ENCODE measurements around the gene TMEM63C.

TMEM63C gene, protein sequence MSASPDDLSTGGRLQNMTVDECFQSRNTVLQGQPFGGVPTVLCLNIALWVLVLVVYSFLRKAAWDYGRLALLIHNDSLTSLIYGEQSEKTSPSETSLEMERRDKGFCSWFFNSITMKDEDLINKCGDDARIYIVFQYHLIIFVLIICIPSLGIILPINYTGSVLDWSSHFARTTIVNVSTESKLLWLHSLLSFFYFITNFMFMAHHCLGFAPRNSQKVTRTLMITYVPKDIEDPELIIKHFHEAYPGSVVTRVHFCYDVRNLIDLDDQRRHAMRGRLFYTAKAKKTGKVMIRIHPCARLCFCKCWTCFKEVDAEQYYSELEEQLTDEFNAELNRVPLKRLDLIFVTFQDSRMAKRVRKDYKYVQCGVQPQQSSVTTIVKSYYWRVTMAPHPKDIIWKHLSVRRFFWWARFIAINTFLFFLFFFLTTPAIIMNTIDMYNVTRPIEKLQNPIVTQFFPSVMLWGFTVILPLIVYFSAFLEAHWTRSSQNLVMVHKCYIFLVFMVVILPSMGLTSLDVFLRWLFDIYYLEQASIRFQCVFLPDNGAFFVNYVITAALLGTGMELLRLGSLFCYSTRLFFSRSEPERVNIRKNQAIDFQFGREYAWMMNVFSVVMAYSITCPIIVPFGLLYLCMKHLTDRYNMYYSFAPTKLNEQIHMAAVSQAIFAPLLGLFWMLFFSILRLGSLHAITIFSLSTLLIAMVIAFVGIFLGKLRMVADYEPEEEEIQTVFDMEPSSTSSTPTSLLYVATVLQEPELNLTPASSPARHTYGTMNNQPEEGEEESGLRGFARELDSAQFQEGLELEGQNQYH

DNA sequence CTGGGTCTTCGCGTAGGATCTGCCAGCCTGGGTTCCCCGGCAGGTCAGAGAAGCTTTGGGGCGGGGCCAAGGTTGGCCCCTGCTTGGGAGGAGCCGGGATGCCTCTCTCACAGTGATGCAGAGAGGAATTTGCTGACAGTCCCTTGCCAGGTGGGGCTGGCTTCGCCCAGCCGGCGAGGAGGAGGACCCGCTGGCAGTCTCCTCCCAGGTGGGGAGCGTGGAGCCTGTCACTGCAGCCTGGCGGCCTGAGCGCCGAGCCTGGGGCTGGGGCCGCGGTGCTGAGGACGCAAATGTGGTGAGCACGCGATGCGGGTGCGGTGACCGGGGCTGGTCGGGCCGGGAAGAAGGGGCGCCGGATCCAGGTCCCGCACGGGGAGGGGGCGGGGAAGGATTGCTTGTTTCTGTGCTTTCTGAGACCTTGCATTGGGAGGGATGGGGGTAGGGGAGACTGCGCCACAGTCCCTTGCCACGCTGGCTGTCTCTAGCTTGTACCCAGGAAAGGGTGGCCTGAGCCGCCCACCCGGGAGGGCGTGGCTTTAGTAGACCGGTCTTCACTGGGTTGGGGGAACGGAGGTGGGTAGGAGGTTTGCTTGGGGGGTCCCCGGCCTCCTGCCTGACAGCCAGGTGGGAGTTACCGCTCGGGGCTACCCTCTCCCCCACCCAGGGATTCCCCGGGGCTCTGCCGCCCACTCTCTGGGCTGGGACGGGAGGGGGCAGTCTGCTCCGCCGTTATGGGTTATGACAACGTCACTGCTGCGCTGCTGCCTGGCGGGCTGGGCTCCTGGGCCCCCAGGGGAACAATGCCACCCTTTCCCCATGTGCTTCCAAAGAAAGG, at the start of gene TMEM63C:
TSS of gene TMEM63C (plus strand) at position 196 of the 835 bp plus-strand sequence. CDS start 37,016 bp downstream, outside the sequence.
- DNase-seq (ENCODE audit: low spot score) = no peak

DNA sequence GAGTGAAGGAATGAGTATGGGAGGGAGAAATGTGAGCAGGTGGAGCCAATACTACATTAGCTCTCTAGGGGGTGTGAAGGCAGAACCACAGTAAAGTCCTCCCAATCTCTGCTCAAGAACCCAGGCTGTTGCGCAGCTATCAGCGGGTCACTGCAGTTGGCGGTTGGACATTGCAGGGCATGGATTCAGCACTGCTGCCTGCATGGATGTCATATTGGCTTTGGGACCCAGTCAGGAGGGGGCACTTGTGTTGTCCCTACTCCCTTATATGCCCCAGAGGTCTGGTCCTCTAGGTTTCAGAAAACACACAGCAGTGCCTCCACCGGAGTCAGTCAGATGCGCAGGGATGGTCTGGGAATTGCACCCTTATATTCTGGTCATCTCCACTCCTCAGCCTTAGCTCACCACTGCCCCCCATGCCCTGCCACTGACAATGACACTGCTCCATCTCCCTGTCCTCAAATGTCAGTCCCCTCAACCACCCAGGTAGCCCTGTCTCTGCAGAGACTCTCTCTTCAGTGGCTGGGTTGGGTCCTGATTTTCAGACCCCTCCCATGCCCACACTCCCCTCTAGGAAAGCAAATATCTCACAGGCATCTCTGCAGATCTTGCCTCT, 49.6 kb upstream of the TMEM63C start:
- no peak for DNase-seq (ENCODE audit: low spot score)

DNA sequence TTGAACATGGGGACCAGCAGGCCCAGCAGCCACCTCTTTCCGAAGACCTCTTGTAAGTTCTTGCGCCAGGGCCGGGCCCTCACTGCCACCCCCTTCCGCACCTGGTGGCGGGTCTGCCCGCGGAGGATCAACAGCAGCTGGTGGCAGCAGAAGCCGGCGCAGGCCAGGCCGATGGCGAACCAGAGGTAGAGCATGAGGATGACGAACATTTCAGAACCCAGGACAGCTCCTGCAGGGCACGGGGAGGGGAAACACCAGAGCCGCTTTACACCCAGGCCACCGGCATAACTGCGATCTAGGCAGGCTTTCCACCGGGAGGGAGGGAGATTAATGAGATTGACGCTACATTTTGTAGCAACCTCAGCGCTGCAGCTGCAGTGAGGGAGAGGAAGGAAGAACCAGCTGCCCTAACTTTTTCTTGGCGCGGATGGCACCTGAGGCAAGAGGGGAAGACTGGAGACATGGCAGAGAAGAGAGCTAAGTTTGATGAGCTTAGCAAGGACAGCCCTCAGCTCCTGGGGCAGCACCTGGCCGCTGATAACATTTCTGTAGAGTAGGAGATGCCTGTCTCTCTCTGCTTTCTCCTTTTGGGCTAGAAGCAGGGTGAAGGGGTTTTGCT, 47.8 kb upstream of the TMEM63C start:
- no peak for DNase-seq (ENCODE audit: low spot score)

DNA sequence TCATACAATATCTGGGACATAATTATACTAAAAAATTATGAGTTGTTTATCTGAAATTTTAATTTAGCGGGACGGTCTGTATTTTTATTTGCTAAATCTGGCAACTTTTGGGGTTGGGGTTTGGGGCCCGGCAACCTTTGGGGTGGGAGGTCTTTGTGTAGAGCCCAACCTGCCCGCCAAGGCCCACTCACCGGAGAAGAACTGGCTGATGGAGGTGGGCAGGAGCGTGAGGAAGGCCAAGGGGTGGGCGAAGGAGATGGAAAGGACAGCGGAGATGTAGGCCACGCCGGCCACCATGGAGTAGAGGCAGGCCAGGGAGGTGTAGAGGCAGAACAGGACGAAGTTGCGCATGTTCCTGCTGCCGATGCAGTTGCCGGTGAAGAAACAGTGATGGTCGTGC, 42.6 kb upstream of the TMEM63C start:
- DNase-seq (ENCODE audit: low spot score) = no peak

DNA sequence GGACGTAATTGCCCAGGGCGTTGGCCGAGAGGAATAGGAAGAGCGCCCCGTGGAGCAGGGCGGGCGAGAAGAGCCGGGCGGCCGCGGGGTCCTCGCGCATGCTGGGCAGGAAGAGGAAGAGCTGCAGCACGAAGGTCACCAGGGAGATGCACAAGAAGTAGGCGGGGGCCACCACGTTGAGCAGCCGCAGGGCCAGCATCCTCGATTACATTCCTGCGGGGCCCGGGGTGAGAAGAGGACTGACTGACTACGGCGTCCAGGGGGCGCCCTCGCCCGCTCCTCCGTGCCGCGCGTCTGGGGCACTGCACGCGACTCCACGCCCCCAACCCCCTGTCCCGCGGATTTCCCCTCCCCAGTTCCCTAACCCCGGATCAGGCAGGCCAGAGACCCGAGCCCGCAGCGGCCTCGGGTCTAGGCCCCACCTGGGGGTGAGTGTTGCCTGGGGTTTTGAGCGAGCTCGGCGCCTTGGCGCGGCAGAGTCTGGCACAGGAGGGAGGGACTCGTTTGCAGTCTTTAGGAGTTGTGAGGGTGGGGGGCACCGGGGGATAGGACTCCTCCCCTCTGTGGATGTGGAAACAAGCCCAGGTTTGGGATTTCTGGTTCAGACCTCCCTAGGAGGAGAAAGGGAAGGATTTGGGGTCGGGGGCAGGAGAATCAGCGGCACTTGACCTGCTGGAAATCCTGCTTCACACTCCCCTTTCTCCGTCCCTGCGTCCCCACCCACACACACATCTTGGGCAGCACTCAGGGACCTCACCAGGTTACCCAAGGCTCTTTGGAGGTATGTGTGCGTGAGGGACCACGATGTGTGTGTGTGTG, 41.8 kb upstream of the TMEM63C start:
- DNase-seq (ENCODE audit: low spot score) = no peak

DNA sequence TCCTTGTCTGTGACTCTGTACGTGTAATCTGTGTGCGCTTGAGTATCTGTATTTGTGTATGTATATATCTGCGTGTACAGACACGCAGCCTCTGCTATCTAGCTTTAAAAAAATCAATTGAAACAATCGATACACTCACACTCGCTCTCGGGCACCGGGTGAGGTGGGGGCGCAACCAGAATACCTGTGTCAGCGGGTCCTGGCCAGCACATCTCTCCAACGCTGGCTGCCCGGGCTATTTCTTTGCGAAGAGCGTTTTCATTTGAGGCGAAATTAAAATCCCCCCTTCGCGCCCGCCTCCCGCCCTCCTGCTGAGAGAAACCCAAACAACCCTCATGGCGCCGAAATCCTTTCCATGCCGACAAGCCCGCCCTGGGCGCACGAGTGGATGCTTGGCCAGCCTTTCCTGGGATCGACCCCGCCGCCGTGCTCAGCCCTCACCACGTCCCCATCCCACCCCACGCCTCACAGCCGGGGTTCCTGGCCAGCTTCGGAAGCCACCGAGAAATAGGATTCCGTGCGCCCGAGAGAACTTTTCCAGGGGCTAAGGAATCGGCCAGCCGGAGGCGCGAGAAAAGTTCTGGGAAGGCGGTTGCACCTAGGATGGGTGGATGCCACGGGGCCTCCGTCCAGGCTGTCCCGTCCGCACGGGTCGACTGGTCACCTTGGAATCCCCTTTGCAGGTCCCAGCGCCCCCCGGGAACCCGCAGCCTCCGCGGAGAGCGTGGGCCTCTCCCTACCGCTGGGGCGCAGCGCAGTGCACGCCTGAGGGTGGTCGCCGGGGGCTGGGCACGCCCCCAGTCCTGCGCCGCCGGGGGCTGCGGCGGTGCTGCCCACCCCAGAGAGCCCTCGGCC, 41.0 kb upstream of the TMEM63C start:
- DNase-seq (ENCODE audit: low spot score) = no peak

DNA sequence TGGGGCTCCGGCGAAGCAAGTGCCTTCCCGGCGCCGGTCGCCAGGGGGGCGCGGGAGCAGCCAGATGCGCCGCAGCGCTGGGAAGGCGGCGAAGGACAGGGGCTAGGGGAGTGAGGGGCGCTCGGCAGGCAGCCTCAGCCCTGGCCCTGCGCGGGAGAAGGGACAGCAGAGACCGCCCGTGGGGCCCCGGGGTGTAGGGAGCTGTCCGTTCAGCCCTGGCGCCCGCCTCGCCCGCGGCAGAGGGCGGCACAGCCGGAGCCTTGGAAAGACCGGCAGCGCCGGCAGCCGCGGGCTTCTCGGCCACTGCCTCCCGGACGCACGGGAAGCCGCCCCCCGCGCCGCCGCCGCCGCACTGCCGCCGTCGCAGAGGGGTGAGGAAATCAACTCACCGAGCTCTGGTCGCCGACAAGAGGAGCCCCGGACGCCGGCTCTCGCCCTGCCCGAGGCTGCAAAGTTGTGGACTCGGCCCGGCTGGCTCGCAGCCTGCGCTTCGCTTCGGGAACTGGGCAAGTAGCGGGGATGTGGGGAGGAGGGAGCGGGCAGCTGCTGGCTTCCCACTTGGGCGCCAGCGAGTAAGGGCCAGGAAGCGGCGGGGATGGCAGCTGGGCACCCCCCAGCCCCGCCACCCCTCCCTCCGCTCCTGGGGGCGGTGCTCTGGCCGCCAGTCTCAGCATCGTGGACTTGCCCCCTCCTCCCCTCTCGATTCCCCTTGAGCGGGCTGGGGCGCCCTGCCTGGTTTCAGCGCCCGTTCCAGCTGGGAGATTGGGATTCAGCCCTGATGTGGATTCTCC, 40.2 kb upstream of the TMEM63C start, which contains the start of gene ZDHHC22:
TSS of gene ZDHHC22 (minus strand) at position 578 of the 791 bp plus-strand sequence. CDS start 2,053 bp downstream, outside the sequence.
- DNase-seq (ENCODE audit: low spot score) = no peak

DNA sequence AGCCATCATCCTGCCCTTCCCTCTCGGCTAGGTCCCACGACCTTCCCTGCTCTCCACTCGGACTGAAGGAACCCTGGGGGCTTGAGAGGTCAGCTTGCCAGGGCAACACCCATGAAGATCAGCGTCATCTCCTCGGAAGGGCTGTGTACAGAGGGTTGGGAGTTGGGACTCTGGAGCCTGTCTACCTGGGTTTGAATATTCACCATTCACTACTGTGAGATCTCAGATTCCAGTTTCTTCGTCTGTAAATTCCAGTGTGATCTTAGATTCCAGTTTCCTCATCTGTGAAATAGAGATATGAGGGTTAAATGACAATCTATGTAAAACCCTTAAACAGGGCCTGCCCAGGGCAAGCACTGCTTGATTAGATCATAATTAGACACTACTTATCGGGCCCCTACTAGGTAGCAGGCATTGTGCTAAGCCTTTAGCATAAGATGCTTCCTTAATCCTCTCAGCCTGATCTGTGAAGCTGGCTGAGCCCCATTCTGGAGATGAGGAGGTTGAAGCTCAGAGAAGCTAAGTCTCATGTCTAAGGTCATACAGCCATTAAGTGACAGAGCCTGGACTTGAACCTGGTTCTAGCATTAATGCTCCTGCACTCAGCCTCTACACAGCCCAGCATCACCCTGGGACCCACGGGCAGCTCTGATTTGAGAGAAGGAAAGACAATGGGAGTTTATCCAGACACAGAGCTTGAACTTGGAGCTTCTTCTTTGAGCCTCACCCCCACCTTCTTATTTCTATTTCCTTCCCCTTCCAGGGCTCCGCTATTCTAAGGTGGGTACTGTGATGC, 39.4 kb upstream of the TMEM63C start:
- DNase-seq (ENCODE audit: low spot score) = no peak

DNA sequence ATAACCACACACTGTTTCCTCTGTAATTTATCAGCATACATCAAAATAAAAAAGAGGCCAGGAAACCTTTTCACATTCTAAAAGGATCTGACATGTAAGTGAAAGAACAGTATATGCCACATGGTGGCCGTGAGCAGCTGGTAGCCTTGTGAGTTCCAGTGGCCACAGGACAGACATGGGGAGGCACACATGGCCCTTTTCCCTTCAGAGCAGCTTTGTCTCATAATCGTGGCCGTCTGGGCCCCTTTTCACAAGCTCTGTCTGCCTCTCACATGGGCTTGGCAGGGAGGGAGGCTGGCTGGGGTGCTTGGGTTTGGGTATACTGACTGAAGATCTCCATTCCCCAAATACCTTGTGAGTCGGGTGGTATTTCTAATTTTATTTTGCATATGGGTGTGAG, 38.5 kb upstream of the TMEM63C start:
- no peak for DNase-seq (ENCODE audit: low spot score)

DNA sequence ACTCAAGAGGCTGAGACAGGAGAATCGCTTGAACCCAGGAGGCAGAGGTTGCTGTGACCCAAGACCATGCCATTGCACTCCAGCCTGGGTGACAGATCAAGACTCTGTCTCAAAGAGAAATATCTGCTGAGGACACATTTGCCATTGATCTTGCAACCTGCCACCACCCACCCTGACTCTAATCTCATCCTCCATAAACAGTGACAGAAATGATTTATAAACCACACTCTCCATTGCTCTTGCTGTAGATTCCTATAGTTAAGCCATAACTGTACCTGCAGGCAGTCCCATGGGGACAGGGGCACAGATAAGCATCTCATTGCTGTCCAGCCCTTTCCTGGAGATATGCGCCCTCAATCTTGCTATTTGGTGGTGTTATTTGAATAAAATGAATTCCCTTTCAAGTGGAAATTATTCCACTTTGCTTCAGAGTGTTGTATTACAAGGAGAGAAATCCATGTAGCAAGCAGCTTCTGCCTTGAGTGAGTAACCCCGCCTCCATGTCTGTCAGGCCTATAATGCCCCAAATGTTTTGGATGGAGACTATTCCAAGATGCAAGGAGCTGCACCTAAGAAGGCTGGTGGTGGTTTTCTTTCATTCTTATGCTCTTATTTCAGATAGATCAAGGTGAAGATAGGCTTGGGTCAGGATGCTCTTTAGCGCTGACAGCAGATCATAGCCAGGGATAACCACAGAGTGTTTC, 37.0 kb upstream of the TMEM63C start:
- DNase-seq (ENCODE audit: low spot score) = no peak

DNA sequence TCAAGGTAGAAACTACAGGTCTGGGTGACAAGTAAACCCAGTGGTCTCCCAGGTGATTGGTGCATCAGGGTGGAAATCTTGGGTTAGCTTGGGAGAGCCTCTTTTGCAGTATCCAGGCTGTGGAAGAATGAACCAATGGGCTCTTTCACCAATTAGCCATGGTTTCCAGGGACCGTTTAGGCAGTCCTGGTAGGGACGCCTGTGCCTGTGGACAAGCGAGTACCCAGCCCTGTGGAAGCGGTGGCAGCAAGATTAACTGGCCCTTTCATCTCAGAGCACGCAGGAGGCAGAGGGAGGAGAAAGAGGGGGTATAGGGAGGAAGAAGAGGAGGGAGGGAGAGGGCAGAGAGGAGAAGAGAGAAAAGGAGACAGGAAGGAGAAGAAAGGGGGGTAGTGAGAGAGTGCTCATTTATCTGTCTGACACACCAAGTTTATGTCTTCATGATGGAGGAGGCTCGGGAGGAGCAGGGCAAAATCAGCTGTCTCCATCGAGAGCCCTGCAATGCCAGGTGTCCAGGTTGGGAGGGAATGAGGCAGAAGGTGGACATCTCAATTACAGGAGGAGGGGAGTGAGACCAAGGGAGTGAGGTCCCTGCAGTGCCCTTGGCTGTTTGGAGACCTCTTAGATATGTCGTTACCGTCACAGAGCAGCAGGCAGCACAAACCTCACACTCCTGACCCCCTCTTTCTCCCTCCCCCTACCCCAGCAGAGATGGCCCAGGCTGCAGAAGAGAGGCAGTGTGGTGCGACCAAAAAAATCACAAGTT, 35.4 kb upstream of the TMEM63C start:
- DNase-seq (ENCODE audit: low spot score) = no peak

DNA sequence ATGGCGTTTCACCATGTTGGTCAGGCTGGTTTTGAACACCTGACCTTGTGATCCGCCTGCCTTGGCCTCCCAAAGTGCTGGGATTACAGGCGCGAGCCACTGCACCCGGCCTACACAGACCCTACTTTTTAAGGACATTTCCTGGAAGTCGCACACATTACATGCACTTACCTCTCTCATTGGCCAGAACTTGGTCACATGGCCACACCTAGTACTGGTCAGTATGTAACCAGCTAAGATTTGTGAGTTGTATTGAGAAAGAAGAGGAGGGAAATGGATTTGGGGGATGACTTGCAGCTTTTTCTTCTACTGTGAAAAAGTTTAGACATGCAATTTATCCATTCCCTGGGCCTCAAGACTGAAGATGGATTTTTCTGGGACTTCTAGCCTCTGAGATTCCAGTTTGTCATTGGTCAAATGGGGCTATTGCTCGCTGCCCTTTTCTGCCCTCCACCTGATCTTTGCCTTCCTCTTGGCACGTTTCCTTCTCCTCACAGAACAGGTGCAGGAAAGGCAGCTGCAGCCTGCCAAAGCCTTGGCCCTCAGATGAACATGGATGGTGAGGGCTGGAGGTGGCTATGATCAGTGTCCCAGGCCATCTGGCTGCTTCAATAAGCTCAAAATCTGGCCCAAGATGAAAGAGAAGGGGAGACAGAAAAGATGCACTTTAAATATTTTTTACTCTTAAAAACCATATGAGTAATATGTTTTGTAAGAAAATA, 32.9 kb upstream of the TMEM63C start:
- DNase-seq (ENCODE audit: low spot score) = no peak

DNA sequence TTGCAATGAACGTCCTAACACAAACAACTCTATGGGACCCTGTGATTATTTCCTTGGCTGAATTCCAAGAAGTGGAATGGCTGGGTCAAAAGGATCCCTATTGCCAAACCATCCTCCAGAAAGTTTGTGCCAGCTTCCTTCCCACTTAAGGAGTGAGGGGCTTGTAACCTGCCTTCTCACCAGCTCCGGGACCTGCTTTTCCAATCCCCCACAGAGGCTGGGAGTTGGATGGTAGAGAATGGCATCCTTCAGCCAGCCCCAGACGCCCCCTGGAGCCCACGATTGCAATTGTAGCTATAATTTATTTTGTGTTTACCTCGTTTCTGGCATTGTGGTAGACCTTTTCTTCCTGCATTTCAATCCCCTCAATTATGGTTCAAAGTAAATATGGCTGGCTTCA, 30.4 kb upstream of the TMEM63C start:
- DNase-seq (ENCODE audit: low spot score) = no peak

DNA sequence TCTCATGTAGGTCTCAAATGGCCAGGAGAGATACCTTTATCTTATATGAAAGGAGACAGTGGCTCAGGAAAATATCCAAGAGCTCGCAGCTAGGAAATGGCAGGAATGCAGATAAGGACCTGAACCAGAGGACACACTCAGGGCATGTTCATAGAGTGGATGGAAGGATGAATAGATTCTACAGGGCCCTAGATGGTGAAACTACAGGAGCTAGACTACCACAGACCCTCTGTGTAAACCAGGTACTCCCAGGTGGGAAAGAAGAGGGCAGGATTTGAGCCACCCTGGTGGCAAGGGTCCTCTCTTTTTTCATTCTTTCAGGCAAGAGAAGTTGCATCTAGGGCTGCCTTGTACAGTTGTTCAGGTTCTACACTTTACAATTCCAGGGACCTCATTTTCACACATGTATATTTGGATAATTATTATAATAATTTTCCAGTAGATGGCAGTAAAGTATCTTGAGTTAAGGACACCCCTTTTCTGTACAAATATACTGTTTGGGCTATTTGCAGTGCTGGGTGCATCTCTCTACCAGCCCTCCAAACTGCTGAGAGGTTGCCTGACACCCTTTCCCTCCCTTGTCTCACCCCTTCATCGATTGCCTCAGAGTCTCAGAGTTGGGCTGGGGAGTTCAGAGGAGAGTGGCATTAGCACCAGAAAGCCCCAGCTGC, 29.5 kb upstream of the TMEM63C start:
- DNase-seq (ENCODE audit: low spot score) = no peak

DNA sequence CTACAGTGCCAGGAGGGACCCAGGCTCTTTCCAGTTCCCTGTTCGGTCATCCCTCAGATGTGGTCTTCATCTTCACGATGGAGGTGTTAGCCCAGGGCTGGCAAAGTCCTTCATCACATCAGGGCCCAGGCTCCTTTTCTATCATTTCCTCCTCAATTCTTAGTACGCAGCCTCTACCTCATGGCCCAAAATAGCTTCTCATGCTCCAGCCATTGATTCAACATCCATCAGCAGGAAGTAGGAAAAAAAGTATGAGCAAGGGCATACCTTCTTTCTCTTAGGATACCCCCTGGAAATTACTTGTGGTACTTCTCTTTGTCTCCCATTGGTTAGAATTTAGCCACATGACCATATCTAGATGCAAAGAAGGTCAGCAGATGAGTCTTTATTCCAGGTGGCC, 27.8 kb upstream of the TMEM63C start:
- DNase-seq (ENCODE audit: low spot score) = no peak
